NT2/D1 (cell line): ENCODE measurements around the gene DENND5B.

Experiments
- SUZ12 ChIP-seq: IDR thresholded peaks from 2 replicates; pipeline ENCODE4 v1.6.1; 2011; ENCODE audit not compliant: insufficient read length, insufficient read depth; ENCODE audit errors: extremely low read depth
- YY1 ChIP-seq: IDR thresholded peaks from 2 replicates; pipeline ENCODE4 v1.6.1; 2011; ENCODE audit not compliant: insufficient read length, insufficient read depth
- ZNF274 ChIP-seq: IDR thresholded peaks from 2 replicates; pipeline ENCODE4 v1.6.1; 2011; ENCODE audit warnings: mild to moderate bottlenecking, low read depth, low read length

DNA sequence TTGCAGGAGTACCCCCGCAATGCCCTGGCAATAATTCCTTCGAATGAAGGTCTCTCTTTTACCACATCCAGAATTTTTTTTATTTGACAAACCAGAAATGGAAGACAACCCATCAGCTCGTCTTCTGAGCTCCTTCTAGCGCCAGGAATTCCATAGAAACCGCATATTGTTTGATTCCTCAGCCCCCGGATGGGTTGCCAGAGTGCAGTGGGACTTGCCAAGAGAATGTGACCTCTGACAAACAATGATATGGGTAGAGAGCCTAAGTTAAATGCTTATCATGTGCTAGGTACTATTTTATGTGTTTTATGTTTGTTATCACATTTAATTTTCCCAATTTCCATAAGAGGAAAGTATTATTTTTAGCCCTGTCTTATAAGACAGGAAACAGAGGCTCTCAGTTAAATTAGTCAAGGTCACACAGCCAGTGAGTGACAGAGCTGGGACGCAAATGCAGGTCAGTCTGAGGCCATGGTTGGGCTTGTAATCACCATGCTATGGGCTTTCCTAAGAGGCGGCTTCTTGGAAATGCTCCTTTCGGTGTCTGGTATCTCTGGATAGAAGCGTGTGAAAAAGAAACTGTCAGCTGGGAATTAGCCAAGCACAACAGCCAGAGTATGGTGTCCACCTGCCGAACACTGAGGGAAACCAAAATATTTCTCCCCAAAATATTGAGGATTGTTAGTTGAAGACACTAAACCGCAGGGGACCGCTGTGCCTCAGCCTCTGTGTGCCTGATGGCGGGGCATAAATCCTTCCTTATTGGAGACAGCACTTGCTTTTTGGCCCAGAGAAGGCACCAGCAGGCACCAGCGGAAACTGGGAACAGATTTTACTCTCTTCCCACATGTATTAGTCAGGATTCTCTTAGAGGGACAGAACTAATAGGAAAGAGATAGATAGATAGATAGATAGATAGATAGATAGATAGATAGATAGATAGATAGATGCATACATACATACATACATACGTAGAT is 39.1 kb upstream of the DENND5B start:
- TF ChIP-seq YY1: no peak
- no peak for TF ChIP-seq ZNF274
- no peak for TF ChIP-seq SUZ12
